Activated naive CD4-positive, alpha-beta T cell treated with Interleukin-2 at 50 U/mL for 16 hours (primary cell): ENCODE data around the gene UXS1.

Experiments used
- DNase-seq: peaks from one replicate; pipeline ENCODE4 v3.0.0-alpha.2; 2020

Gene UXS1

GRCh38 chr2:106187273-106187891 is 6.7 kb downstream of the UXS1 start:
- DNase-seq: no peak

- DNase-seq: no peak
These were observed 8.5 kb downstream of the UXS1 start for GRCh38 chr2:106185475-106186184.

- no peak for DNase-seq
These were observed 9.2 kb downstream of the UXS1 start for GRCh38 chr2:106184857-106185256.

- no peak for DNase-seq
These were observed 9.7 kb downstream of the UXS1 start for GRCh38 chr2:106184394-106184793.

GRCh38 chr2:106183101-106183696 is 10.9 kb downstream of the UXS1 start:
- no peak for DNase-seq

- DNase-seq: no peak
These were observed 13.0 kb downstream of the UXS1 start for GRCh38 chr2:106181064-106181463.

- no peak for DNase-seq
These were observed 13.5 kb downstream of the UXS1 start for GRCh38 chr2:106180602-106181001.

- no peak for DNase-seq
These were observed 15.4 kb downstream of the UXS1 start for GRCh38 chr2:106178716-106179115.

- DNase-seq: no peak
These were observed 16.5 kb downstream of the UXS1 start for GRCh38 chr2:106177581-106177980.

GRCh38 chr2:106176446-106177099 is 17.5 kb downstream of the UXS1 start:
- no peak for DNase-seq

GRCh38 chr2:106175086-106175850 is 18.8 kb downstream of the UXS1 start:
- no peak for DNase-seq

- no peak for DNase-seq
These were observed 20.0 kb downstream of the UXS1 start for GRCh38 chr2:106174056-106174455.

GRCh38 chr2:106172649-106173048 is 21.5 kb downstream of the UXS1 start:
- no peak for DNase-seq

- DNase-seq: no peak
These were observed 25.4 kb downstream of the UXS1 start for GRCh38 chr2:106168657-106169056.

GRCh38 chr2:106167067-106167466 is 27.0 kb downstream of the UXS1 start:
- DNase-seq: no peak

GRCh38 chr2:106165561-106165960 is 28.5 kb downstream of the UXS1 start:
- no peak for DNase-seq

GRCh38 chr2:106165029-106165428 is 29.1 kb downstream of the UXS1 start:
- no peak for DNase-seq

- no peak for DNase-seq
These were observed 30.1 kb downstream of the UXS1 start for GRCh38 chr2:106163948-106164545.

- no peak for DNase-seq
These were observed 31.9 kb downstream of the UXS1 start for GRCh38 chr2:106161938-106162820.

- no peak for DNase-seq
These were observed 32.8 kb downstream of the UXS1 start for GRCh38 chr2:106161341-106161740.

GRCh38 chr2:106160786-106161261 is 33.3 kb downstream of the UXS1 start:
- peak; percentile 43 for DNase-seq
